Measurements from ENCODE around the gene ZNF487.
"Not testable (repeated sequence)": the region's sequence is repeated elsewhere in the genome, so short reads cannot be mapped to it uniquely, and the experiment has no call there.

ZNF487 gene

DNA sequence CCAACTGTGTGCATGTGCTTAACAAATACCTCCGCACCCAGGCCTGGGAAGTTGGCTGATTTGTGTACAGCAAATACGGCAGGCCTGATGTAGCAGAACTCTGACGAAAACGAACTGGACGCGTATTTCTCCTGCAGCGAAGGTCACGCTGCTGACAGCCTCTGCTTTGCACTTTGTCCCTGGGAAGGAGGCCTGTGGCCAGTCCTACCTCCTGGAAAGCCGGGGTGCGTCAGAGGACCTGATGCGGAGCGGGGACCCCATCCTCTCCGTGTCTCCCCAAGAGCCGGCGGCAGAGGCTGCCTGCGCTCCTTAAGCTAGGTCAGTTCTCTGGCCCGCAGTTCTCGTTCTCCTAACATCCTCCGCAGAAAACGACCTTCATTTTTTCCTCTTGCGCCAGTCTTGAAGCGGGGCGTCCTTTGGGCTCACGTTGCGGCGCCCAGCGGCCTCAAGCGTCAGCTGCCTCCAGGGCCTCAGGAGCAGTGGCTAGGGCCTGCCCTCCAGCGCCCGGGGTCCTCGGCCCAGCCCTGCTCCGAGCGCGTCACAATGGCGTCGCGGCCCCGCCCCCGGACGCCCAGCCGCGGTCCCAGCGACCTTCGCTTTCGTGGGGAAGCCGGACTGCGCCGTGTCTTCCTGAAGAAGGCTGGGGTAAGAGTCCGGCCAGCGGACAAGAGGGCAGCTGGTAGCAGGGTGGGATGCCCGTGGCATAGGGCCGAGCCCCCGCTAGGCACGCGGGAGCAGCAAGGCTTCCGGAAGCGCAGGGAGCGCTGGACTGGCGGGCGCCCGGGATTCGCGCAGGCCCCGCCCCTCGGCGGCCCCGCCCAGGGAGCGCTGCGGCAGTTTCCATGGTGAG is at the start of gene ZNF487:
Gene ZNF487 (plus strand): TSS at position 821 of the 850 bp plus-strand sequence. CDS start 38,703 bp downstream, outside the sequence.
- H3K27ac Mint-ChIP-seq = peak within 1 kb of the TSS; percentile 98
- H3K27me3 Mint-ChIP-seq = no peaks in the 10 kb centered on the region
- H3K9me3 Mint-ChIP-seq = no peaks in the 10 kb centered on the region
- H3K4me1 Mint-ChIP-seq = peaks cover 29% of the 10 kb centered on the region
- peaks cover 2% of the 10 kb centered on the region for H3K36me3 Mint-ChIP-seq
- peak within 1 kb of the TSS; percentile 97 for H3K4me3 Mint-ChIP-seq

DNA sequence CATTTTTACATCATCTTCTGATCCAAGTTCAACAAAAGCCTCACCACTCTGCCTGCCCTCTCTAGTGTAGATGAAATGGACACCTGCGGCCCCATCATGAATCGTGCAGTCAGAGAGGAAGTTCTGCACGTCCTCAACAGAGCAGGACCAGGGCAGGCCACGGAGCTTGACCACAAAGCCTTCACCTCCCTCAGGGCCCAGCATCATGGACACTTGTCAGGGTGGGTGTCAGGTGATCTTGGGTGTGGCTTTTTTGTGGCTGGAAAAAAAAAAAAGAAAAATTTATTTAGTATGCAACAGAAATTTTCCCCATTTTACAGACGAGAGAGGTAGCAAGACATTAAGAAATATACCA is 49.3 kb upstream of the ZNF487 start:
- Mint-ChIP-seq H3K4me3 (no peak overlapping the region), H3K4me1 (peaks cover 54% of the 10 kb centered on the region), H3K9me3 (no peaks in the 10 kb centered on the region), H3K27ac (peak overlapping the region; percentile 17), H3K36me3 (peaks cover 25% of the 10 kb centered on the region), H3K27me3 (no peaks in the 10 kb centered on the region)

DNA sequence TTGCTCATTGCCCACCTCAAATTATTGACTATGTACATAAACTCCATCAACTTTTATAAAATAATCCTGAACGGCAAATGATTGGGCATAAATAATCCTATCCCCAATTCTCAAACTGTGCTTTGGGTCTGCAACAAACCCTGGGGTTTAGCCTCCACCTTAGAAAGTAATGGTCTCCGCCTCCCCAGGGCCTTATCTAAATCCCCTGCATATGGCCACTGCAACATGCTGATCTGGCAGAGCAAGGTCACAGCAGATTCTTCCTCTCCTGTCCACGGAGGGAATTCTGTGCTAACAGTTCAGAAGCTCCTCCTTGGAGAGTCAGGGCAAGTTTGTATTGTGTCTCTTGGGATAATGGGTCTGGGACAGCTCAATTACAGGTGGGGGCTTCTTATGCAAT is 47.0 kb upstream of the ZNF487 start:
- H3K4me1 Mint-ChIP-seq = peaks cover 70% of the 10 kb centered on the region
- no peaks in the 10 kb centered on the region for H3K9me3 Mint-ChIP-seq
- peaks cover 34% of the 10 kb centered on the region for H3K36me3 Mint-ChIP-seq
- H3K4me3 Mint-ChIP-seq = no peak overlapping the region
- H3K27ac Mint-ChIP-seq = no peak overlapping the region
- H3K27me3 Mint-ChIP-seq = no peaks in the 10 kb centered on the region

DNA sequence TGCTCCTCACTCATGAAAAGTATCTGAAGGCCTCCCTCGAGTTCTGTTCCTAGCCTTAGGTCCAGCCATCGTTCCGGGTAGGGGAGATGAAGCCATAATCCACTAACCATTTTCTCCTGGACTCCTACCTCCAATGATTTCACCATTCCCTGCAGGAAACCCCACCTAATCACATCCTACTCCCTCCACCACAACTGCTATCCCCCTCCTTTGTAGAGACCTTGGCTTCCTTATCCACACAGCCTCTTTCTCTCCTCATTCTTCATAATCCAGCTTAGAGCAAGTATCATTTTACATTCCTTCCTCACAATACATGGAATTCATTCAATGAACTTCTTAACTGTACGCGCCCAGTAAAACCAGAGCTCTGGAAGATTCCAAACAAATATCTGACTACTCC is 46.6 kb upstream of the ZNF487 start:
- Mint-ChIP-seq H3K27ac (peak overlapping the region; percentile 80), H3K36me3 (peaks cover 34% of the 10 kb centered on the region), H3K4me1 (peaks cover 75% of the 10 kb centered on the region), H3K9me3 (no peaks in the 10 kb centered on the region), H3K27me3 (no peaks in the 10 kb centered on the region), H3K4me3 (no peak overlapping the region)

DNA sequence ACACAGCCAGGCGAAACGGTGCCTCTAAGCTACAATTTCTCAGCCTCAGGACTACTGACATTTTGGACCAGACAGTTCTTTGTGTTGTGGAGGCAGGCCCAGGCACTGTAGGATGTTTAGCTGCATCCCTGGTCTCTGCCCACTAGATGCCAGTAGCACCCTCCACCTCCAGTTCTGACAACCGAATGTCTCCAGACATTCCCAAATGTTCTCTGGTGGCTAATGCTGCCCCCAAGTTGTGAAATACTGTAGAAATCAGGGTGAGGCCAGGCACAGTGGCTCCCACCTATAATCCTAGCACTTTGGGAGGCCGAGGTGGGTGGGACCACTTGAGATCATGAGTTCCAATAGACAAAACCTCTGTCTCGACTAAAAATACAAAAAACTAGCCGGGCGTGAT is 46.2 kb upstream of the ZNF487 start:
- H3K4me1 Mint-ChIP-seq = peaks cover 79% of the 10 kb centered on the region
- H3K4me3 Mint-ChIP-seq = no peak overlapping the region
- peaks cover 33% of the 10 kb centered on the region for H3K36me3 Mint-ChIP-seq
- H3K27ac Mint-ChIP-seq = peak overlapping the region; percentile 80
- no peaks in the 10 kb centered on the region for H3K27me3 Mint-ChIP-seq
- H3K9me3 Mint-ChIP-seq = no peaks in the 10 kb centered on the region

DNA sequence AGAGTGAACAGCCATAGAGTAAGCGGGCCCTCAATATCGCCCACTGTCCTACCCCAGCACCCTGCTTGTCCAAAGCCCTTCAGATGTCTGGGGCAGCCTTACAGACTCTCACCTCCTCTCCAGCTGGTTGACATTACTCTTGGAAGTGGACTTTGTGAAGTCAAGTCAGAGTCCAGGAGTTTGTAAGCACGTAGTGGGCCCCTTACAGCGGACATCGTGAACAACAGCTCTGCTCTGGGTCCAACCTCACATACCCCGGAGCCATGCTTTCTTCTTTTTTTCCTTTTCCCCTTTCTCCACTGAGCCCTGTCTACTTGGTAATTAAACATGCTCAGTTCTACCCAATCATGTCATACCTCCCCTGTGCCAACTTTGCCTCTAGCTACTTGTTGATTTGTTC is 45.4 kb upstream of the ZNF487 start:
- Mint-ChIP-seq H3K9me3 (no peaks in the 10 kb centered on the region), H3K27ac (peak overlapping the region; percentile 86), H3K4me1 (peaks cover 80% of the 10 kb centered on the region), H3K36me3 (peaks cover 37% of the 10 kb centered on the region), H3K27me3 (no peaks in the 10 kb centered on the region), H3K4me3 (no peak overlapping the region)

DNA sequence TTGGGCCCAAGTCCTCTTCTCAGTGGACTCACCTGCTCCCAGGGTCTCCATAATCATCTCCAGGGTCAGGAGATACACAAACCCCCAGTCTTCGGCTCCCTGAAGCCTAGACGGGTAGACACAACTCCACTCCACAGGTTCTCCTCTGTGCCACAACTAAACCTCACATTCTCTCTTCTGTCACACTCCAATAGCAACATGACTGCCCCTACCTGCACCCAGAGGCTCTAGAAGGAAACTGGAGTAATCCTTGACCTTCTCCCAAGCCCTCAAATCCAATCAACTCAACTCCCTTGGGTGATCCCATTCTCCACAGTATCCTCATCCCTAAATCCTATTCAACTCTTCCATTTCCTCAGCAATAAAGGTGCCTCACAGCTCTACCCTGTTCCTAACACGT is 44.2 kb upstream of the ZNF487 start:
- Mint-ChIP-seq H3K9me3 (no peaks in the 10 kb centered on the region), H3K27ac (peak overlapping the region; percentile 37), H3K27me3 (no peaks in the 10 kb centered on the region), H3K36me3 (peaks cover 32% of the 10 kb centered on the region), H3K4me3 (peak overlapping the region; percentile 13), H3K4me1 (peaks cover 75% of the 10 kb centered on the region)

DNA sequence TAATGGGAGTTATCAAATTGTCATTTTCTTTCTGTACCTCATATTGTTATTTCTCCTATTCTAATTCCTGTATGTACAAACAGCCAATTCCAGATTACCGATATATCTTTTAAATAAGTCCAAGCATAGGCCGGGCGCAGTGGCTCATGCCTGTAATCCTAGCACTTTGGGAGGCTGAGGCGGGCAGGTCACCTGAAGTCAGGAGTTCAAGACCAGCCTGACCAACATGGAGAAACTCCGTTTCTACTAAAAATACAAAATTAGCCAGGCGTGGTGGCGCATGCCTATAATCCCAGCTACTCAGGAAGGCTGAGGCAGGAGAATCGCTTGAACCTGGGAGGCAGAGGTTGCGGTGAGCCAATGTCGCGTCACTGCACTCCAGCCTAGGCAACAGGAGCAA is 43.7 kb upstream of the ZNF487 start:
- not testable (repeated sequence) for H3K4me3 Mint-ChIP-seq, H3K27me3 Mint-ChIP-seq, H3K9me3 Mint-ChIP-seq
- H3K36me3 Mint-ChIP-seq = peaks cover 35% of the 10 kb centered on the region
- H3K27ac Mint-ChIP-seq = peak overlapping the region; percentile 37
- H3K4me1 Mint-ChIP-seq = peaks cover 77% of the 10 kb centered on the region

DNA sequence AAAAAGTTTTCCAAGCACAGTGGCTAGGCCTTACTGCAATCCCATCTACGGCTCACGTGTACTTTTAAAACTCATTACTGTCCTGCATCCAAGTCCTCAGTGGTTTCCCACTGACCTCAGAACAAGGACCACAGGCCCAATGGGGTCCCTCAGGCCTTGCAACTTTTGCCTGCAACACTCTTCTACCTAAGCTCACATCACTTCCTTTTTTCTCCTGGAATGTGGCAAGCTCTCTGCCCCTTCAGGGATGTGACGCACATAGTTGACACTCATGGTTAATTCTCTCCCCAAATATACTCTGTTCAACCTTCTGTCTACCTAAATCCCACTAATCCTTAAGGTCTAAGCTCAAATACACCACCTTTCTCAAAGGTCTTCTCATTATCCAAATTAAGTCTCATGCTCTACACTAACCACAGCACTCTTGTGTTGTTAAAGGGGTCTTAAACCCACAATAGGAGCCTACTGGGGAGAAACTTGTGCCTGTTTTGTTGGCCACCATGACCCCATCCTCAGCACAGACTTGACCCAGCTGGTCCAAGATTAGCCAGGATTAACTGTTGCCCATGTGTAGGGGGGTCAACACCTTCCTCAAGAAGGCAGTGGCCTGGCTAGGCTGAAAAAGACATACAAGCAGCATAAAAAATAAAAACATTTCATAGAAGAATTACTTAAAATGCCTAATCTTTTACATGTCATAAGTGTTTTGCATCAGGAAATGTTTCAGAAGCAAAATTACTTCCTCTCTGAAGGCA is 43.1 kb upstream of the ZNF487 start:
- H3K27ac Mint-ChIP-seq = peak overlapping the region; percentile 66
- H3K36me3 Mint-ChIP-seq = peaks cover 30% of the 10 kb centered on the region
- peak overlapping the region; percentile 2 for H3K4me3 Mint-ChIP-seq
- no peaks in the 10 kb centered on the region for H3K27me3 Mint-ChIP-seq
- no peaks in the 10 kb centered on the region for H3K9me3 Mint-ChIP-seq
- peaks cover 74% of the 10 kb centered on the region for H3K4me1 Mint-ChIP-seq

DNA sequence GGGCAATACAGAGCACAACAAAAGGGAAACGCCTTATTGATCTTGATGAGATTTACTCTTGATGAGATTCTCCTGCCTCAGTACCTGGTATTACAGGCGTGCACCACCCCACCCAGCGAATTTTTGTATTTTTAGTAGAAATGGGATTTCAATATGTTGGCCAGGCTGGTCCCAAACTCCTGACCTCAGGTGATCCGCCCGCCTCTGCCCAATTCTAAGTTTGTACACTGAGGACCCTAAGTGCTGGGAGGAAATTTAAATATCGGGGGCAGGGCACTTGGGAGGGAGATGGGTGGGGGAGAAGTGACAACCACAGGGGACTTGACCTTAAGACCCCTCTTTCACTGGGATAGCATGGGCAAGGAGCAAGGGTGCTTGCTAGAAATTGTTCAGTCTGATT is 42.0 kb upstream of the ZNF487 start:
- Mint-ChIP-seq H3K9me3 (no peaks in the 10 kb centered on the region), H3K27me3 (no peaks in the 10 kb centered on the region), H3K27ac (peak overlapping the region; percentile 98), H3K4me3 (peak overlapping the region; percentile 92), H3K4me1 (peaks cover 76% of the 10 kb centered on the region), H3K36me3 (peaks cover 33% of the 10 kb centered on the region)

DNA sequence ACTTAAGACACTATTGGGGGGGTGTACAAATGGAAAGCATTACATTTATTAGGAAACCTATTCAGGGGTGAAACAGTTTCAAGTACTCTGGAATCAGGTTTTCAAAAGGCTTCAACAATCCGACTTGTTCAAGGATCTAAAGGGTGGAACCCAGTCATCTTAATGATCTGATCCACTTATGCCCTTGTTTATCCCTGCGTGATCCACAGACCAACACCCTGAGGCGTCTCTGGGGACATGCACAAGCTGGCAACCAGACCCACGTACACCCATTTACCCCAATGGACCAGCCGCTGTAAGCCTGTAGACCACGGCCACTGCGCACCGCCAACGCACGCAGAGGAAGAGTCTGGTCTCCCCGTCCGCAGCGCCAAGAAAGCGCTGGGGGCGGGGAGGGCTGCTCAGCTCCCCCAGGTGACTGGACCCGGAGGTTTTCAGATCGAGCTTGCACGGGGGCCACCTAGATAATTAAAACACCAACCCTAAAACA is 41.3 kb upstream of the ZNF487 start:
- Mint-ChIP-seq H3K9me3 (no peaks in the 10 kb centered on the region), H3K27me3 (no peaks in the 10 kb centered on the region), H3K4me3 (peak overlapping the region; percentile 92), H3K36me3 (peaks cover 31% of the 10 kb centered on the region), H3K27ac (peak overlapping the region; percentile 98), H3K4me1 (peaks cover 75% of the 10 kb centered on the region)

DNA sequence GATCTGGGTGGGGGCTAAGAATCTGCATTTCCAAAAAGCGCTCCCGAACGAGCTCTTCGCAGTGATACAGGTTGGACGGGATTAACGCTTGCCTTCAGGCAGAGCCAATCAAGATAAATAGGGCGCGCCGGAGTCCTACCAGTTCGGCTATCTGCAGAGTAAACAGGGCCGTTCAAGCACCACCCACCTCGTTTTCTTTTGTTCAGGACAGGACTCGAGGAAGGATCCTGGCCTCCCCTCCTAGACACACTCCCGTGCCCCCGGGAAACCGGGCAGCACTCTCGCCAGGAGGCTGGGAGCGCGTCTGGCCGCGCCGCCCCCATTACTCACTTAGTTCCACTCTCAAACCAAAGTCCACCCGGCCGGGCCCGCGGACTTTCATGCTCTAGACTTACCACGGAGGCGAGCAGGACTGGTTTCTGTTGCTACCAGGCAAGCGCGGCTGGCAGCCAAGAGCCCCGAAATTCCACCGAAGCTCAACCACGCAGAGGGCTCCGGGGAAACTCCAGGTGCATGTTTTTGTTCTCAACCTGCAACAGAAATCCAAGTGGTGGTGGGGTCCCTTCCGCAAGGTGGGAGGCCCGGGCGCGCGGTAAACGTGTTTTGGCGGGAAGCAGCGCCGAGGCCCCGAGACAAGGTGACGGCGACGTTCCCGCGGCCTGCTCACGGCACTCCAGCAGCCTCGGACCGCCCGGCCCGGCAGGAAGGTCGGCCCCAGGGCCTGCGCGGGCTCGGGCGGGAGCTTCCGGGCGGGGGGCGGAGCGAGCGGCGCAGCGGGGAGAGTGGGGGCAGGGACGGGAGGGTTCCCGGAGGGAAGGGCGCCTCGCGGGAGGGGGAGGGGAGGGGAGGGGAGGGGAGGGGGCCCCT is 40.6 kb upstream of the ZNF487 start:
- Mint-ChIP-seq H3K36me3 (peaks cover 31% of the 10 kb centered on the region), H3K9me3 (no peaks in the 10 kb centered on the region), H3K27ac (peak overlapping the region; percentile 98), H3K4me1 (peaks cover 79% of the 10 kb centered on the region), H3K27me3 (no peaks in the 10 kb centered on the region), H3K4me3 (peak overlapping the region; percentile 92)

DNA sequence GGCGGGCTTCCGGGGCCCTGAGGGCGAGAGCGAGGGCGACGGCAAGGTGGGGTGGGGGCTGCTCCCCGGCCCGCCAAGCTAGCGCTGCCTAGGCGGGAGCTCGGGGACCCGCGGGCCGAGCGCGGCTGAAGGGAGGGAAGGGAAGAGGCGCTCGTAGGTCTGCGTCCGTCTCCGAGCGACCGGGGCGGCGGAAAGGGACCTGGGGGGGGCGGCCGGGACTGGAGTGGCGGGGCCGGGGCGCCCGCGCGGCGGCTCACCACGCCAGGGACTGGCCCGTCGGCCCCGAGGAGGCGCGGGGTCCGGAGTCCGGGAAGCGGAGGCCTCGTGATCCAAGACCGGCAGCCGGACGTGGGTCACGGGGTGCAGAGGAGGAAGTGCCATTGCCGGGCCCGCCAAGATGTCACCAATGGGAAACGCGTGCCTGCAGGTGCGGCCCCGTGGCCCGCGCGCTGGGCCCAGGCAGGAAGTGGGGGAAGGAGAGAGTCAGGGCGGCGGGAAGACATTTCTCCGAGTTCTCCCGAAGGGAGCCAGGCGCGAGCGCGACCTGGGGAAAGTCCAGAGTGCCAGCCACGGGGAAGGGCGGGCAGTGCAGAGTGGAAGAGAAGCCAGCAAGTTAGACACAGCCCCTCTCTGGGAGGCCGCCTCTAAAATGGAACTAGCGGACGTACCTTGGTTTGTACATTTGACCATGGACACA is 39.8 kb upstream of the ZNF487 start:
- H3K4me1 Mint-ChIP-seq = peaks cover 80% of the 10 kb centered on the region
- peaks cover 28% of the 10 kb centered on the region for H3K36me3 Mint-ChIP-seq
- no peaks in the 10 kb centered on the region for H3K9me3 Mint-ChIP-seq
- H3K27ac Mint-ChIP-seq = peak overlapping the region; percentile 97
- H3K4me3 Mint-ChIP-seq = peak overlapping the region; percentile 81
- no peaks in the 10 kb centered on the region for H3K27me3 Mint-ChIP-seq

DNA sequence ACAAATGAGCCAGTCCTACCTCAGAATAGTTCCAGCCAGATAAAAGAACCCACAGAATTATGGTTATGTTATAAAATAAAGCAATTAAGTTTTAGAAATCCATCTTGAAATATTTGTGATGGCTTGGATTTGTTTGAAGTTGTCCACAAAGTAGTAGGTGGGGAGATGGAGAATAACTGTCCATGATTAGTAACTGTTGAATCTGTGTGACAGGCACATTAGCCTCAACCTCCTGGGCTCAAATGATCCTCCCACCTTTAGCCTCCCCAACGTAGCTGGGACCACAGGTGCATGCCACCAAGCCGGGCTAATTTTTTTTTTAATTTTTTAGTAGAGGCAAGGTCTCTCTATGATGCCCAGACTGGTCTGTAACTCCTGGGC is 38.0 kb upstream of the ZNF487 start:
- Mint-ChIP-seq H3K4me1 (peaks cover 80% of the 10 kb centered on the region), H3K27ac (peak overlapping the region; percentile 62), H3K4me3 (peak overlapping the region; percentile 81), H3K36me3 (peaks cover 26% of the 10 kb centered on the region), H3K27me3 (no peaks in the 10 kb centered on the region), H3K9me3 (no peaks in the 10 kb centered on the region)
